Stimulated activated CD8-positive, alpha-beta memory T cell treated with anti-CD3 and anti-CD28 coated beads, Interleukin-12 subunit alpha, Interleukin-12 subunit beta, amount 100 ng/mL, for 24 hours (primary cell): Measurements from ENCODE around the gene FUS.
"Not testable (repeated sequence)": the region's sequence is repeated elsewhere in the genome, so short reads cannot be mapped to it uniquely, and the experiment has no call there.

Experiments used
- DNase-seq: peaks from one replicate; pipeline ENCODE4 v3.0.0-alpha.2; 2020; ENCODE audit errors: extremely low read depth

Gene FUS

DNA sequence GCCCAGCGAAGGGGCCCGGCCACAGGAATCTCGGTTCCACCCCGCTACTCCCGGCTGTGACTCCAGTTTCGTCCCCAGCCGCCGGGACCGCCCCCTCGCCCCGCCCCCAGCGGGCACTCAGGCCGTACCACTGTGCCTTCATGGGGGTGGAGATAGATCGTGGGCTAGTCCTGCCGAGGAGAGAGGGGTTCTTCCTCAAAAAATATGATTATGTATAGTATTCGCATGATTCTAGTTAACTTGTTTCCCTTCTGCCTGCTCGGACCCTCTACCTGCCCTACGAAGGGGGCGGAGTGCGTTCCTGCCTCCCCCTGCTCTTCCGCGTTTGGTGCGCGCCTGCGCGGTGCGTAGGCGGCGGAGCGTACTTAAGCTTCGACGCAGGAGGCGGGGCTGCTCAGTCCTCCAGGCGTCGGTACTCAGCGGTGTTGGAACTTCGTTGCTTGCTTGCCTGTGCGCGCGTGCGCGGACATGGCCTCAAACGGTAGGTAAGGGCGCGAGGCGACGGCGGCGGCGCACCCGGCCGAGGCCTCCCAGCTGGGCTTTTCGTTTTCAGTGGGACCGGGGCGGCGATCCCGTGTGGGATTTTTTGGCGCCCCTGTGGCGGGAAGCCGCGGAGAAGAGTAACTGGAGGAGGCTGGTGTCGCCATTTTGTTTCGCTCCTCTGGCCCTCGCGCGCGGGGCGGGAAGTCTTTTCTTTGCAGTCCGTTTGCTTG, at the start of gene FUS:
Gene FUS (plus strand): TSS at position 393 of the 713 bp plus-strand sequence. CDS start 76 bp downstream, at position 469.
- peak; percentile 79 for DNase-seq

DNA sequence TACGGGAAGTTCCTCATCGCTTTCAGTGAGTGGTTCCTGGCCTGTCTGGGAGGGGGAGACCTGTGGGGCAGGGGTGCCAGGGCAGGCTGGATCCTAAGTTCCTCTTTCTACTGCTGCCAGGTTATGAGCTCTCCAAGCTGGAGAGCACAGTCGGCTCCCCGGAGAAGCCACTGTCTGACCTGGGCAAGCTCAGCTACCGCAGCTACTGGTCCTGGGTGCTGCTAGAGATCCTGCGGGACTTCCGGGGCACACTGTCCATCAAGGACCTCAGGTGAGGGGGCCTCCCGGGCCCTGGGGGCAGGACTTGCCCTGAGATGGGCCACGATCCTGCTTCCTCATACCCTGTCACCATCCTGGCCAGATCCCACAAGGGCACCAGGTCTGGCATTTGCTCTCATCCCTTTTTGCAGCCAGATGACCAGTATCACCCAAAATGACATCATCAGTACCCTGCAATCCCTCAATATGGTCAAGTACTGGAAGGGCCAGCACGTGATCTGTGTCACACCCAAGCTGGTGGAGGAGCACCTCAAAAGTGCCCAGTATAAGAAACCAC, 49.5 kb upstream of the FUS start:
- DNase-seq = no peak

DNA sequence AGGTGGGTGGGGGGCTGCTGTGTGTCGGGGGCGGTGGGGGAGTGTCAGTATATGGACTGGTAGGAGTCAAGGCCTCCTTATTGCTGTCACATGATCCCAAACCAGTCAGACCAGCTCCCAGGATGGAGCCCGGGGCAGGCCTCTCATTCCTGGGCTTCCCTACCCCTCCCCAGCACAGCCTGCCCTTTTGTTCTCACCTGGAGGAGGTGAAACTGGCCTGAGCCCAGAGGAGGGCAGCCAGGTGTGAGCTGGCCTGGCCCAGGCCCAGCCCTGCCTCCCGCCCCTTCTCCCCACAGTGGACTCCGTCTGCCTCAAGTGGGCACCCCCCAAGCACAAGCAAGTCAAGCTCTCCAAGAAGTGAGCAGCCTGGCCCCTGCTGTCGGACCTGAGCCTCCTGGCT, 49.0 kb upstream of the FUS start:
- no peak for DNase-seq

DNA sequence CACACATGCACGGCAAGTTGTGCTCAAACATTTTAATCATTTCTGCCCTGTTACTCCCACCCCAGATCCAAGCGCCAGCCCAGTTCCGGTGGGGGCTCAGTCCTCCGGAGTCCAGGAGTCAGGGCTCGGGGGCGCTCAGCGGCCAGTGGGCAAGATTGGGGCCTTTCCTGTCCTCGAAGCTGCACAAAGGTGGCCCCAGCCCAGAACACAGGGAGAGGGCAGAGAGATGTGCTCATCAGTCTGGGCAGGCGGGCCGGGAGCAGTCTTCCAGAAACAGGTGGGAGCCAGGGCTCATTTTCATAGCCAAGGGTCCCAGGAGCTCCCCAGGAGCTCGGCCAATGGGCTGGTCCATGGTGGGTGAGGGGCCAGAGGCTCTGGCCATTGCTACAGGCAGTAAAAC, 48.5 kb upstream of the FUS start:
- no peak for DNase-seq

DNA sequence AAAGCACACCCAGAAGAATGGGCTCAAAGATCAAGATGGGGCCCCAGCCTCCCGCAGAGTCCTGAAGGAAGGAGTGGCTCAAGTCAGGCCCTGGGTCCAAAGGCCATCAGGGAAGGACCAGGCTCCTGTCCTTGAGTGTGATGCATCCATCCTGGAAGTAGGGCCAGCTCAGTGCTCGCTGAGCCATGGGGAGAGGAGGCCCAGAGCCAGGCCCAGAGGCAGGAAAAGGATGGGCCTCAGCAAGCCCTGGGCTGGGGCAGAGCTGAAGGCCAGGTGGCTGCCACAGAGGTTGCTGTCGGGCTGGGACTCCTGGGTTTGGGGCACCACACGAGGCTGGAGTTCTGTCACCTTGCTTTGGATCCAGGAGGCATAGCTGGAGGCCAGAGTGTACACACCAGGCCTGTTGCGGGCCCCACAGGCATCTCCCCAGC, 48.1 kb upstream of the FUS start:
- DNase-seq = no peak

DNA sequence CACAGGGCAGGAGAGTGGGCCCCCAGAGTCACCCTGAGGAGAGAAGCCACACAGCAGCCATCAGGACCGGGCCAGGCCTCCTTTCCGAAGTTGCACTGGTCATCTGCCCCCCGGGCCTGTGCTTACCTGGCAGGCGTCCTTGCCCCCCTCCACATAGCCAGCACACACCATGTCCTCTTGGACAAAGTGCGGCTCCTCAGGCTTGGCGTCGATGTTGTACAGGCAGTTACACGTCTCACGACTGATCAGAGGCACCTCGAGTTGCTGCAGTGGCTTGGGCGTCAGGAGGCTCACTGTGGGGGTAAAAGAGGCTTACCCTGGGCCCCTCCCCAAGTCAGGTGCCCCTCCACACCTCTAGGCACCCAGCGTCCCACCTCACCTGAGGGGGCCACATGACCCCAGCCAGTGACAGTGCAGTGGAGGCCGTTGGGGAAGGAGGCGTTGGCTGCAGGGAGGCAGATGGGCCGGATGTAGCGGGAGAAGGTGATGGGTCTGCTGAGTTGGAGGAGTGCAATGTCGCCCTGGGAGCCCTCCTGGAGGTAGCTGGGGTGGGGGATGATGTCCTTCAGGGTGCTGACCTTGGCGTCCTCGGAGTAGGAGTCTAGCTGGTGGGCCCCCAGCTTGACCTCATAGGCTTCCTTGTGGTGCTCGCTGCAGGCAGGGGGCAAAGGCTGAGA, 47.5 kb upstream of the FUS start:
- no peak for DNase-seq

DNA sequence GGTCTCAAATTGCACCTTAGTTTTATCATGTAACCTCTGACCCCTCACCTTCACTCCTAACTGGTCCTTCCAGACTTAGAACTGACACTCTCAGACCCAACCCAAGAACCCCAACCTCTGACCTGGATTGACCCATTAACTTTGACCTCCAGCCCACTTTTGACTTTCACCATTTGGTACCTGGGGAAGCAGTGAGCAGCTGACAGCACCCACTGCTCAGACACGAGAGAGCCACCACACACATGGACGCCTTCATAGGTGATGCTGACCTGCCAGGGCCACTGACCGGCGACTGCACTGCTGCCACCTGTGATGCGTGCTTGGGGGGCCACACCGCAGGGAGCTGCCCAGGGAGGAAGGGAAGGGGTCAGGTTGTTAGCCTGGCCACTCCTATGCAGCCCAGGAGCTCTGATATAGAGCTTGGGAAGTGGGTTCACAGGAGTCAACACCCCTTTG, 46.9 kb upstream of the FUS start:
- no peak for DNase-seq

DNA sequence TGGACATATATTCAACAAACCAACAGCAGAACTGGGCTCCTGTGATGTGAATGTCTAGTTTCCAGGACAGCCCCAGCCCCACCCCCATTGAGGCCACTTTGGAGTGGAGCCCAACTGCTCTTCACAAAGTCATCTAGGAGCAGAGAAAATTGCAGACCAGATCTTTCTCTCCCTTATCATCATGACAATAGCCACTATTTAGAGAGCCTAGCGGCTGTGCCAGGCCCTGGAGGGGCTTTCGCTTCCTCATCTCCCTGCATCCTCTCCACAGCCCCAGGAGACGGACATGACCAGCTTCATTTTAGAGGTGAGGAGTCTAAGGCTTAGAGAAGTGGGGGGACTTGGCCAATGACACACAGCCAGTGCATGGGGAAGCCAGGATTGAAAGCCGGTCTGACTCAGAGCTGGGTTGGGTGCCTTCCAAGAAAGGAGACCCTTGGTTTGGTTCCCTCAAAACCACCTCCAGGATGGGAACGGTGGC, 45.8 kb upstream of the FUS start:
- no peak for DNase-seq

DNA sequence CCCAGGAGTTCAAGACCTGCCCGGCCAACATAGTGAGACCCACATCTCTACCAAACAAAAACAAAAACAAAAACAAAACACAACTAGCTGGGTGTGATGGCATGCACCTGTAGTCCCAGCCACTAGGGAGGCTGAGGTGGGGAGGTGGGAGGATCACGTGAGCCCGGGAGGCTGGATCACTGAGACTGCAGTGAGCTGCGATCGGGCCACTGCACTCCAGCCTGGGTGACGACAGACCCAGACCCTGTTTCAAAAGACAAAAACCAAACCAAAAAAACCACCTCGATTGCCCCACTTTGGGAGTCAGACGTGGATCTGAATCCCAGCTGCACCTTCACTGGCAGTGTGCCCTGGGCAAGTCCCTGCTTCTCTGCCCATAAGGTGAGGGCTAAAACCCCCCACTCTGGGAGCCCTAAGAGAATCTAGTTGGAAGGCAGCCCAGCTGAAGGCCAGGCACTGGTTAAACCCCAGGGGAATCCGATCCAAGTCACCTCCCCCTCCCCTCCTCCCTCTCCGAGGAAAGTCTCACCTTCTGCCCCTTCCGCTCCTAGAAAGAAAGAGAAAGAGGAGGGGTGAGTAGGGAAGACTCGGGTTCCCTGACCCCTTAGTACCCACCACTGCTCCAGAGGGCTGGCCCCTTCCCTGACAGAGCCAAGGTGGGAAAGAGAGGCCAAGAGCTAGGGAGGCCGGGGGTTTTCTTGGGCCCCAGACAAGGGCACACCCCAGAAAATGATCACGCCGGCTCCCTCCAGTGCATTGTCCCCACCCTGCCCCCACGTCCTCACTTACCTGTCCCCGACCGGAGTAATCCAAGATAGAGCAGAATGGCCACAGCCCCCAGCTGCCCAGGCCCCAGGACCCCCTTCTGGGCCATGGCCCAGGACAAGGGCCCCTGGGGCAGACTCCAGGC, 45.1 kb upstream of the FUS start:
- no peak for DNase-seq

DNA sequence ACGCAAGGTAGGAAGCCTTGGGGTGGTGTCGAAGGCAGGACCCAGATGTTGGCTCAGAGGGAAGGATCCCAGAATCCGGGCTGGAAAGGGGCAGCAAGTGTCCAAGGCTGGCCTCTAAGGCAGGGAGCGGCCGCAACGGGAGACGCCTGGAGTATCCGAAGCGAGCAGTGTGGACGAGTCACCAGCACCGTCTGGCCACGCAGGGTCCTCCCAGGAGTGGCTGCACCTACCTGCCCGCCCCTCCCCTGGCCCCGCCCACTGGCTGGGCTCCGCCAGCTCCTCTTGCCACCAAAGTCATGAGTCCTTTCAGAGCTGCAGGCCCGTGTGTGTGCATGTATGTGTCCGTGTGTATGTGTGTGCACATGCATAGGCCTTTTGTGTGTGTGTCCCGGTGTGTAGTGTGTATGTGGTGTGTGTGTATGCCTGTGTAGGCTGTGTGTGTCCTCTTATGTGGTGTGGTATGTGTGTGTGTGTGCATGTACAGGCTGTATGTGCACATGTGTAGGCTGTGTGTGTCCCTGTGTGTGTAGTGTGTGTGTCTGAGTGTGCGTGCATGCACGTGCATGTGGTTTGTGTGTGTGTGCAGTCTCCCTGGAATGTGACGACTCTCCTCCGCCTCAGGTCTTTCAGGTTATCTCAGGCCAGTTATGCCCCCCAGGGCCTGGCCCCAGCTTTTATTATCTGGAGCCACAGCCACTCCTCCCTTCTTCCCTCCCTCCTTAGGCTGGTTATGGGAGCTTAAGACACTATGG, 44.2 kb upstream of the FUS start, which contains the start of gene PRSS8:
Gene PRSS8 (minus strand): TSS at position 193 of the 752 bp plus-strand sequence. CDS start 229 bp downstream, outside the sequence.
- DNase-seq = no peak

DNA sequence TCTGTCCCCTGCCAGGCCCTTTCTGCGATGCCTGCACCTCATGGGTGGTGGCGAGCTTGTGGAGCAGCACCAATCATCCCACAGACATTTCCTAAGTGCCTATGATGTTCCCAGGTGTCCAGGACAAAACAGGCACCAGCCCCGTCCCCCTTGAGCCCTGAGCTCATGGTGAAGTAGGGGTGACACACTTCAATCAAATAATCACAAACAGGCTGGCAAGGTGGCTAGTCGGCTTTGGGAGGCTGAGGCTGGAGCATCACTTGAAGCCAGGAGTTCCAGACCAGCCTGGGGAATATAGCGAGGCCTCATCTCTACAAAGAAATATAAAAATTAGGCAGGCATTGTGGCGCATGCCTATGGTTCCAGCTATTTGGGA, 43.7 kb upstream of the FUS start:
- DNase-seq = no peak

DNA sequence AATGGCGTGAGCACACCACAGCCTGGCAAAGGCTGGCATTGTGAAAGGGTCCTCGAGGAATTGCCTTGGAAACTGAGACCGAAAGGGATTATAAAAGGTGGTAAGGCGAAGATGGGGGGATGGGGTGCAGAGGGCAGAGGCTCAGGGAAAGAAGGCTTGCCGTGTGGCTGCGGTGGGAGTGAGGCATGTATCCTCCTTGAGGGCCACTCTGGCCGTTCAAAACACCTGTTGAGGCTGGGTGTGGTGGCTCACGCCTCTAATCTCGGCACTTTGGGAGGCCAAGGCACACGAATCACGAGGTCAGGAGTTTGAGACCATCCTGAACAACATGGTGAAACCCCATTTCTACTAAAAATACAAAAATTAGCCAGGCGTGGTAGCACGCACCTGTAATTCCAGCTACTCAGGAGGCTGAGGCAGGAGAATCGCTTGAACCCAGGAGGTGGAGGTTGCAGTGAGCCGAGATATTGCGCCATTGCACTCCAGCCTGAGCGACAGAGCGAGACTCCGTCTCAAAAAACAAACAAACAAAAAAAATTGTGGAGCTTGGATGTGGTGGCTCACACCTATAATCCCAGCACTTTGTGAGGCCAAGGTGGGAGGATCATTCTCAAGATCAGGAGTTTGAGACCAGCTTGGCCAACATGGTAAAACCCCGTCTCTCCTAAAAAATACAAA, 43.0 kb upstream of the FUS start:
- not testable (repeated sequence) for DNase-seq

DNA sequence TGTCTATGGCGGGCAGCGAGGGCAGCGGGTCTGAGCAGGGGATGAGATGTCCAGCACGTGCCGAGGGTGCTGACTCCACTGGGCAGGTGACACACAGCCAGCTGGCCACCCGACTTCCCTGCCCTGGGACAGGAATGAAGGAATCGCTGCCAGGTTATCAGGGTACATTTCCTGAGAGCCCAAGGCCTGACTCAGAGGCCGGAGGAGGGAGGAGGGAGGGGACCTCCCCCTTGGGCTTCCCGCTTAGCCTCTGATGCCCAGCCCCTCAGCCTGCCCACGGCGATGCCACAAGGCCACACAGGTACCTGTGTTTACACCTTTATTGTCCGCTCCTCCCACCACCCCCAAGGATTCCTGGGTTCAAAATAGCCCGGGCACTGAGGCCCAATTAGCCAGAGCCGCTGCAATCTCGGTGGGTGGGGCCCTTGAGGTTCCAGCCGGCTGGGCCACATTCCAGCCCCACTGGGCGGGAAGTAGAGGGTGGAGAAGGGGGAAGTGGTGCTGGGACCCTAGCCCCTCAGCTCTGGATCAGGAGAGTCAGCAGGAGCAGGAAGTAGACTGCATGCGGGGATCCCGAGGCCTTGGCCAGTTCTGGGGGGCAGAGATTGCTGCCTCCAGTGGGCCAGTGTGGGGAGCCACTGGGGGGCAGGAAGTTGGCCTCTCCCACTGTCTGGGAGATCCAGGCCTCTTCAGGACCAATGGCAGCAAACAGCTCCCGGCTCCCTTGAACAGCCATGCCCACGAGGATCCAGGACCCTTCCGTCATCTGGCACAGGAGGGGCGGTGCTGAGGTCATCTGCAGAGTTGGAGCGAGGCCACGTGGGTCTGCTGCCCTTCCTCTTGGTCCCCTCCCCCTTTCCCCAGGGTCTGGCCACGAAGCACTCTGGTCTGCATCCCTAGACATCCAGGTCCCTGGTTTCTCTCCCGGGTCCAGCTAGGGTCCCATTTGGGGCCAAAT, 41.0 kb upstream of the FUS start:
- no peak for DNase-seq

DNA sequence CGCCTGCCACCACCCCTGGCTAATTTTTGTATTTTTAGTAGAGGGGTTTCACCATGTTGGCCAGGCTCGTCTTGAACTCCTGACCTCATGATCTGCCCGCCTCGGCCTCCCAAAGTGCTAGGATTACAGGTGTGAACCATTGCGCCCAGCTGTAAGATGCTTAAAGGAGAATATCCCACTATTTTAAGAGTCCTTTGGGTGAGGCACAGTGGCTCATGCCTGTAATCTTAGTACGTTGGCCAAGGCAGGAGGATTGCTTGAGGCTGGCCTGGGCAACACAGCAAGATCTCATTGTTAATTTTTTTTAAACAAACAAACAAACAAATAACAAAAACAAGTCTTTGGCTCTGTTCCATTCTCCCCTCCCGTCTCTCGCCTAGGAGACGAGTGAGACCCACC, 38.9 kb upstream of the FUS start:
- not testable (repeated sequence) for DNase-seq

DNA sequence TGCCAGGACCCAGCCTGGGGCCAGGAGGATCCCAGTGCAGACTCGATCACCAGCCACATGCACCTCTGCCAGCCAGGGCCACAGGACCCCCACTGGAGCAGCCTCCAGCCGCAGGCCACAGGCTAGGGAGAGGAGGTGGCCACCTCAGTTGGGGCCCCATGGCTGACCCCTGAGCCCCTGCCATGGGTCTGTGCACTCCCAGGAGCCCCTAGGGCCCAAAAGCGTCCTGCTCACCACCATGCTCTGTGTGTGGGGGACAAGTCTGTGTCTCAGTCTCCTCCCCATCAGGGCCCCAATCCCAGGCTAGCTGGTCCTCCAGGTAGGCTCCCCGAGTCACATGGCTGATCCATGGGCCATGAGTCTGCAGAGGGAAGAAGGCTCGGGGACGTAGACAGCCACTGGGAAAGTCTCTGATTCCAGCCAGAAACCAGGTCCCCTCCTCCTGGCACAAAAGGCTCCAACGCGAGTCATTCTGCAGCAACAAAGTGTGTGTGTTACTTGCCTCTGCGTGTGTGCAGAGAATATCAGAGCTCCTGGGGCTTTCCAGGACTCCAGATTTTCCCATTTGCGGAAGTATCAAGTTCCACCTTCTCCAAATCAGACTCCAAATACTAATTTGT, 38.3 kb upstream of the FUS start:
- DNase-seq = no peak

DNA sequence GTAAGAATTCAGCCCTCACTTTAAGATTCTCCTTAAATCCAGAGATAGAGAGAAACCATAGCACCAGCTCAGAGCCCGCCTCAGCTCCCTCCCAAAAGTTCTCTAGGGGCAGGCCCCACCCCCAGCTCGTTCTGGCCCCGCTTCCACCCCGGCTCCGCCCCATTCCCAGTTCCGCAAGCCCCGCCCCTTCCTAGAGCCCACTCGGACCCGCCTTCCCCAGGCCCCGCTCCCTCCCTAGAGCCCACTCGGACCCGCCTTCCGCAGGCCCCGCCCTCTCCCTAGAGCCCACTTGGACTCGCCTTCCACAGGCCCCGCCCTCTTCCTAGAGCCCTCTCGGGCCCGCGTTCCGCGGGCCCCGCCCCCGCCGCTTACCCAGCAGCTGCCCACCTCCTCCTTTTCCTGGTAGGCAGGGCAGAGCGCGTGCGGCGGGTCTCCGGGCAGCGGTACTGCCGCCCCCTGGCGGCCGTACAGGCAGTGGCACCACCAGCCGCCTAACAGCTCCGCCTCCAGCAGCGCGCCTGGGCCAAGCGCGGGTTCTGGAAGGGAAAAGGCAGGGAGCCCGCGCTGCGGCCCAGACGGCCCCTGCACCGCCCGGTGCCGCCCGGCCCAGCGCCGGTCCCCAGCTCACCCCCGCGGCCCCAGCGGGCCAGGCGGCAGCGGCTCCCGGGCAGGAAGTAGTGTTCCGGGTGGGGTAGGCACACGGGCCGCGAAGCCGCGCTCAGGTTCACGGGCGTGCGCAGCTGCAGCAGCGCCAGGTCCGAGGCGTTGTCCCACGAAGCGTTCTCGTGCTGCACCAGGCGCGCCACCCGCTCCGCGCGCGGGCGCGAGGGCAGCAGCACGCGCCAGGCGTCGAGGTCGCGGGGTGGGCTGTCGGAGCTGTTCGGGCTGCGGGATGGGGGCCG, 37.6 kb upstream of the FUS start:
- DNase-seq = peak; percentile 96

DNA sequence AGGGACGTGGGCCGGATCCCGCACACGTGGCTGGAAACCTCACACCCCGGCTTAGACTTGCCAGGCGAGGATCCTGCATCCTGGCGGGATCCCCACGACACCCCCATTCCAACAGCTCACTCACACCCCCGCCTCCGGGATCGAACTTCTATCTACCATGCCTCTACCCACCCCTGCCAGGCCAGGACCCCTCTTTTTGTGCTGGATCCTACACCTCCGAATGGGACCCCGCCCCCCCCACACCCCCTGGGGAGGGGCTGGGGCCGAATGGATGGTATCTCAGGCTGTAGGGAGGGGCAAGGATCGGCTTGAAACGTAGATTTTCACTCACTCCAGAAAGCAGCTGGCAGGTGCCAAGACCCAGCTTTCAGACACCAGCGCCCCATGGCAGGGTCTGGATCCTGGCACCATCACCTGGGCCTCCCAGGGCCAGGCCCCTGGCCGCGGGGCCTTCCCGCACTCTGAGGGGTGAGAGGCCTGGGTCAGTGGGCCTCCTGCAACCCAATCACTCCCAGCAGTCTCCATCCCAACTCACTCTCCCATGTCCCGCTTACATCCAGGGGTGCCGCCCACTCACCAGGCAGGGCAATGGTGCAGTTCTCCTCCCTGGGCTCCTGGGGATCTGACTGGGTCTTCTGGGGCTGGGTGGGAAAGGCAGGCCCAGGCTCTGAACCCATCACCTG, 36.8 kb upstream of the FUS start:
- DNase-seq = no peak
